Prostate gland (tissue), 2 donors: ENCODE results near the gene THUMPD1. TPM values are rescaled to one million over a fixed set of nuclear protein-coding genes. Genes with fewer than 3 reads are reported as not detected.

Experiments
- DNase-seq: peaks from one replicate; pipeline ENCODE4 v3.0.0-alpha.2; 2019; ENCODE audit warnings: low spot score
- H3K27ac ChIP-seq, 2 donors: fragments of 200-600 bp; sonication (generic); 2 replicates each; pipeline ENCODE4 v1.5.1; 2017 to 2019
- H3K27me3 ChIP-seq: fragments of 200-600 bp; sonication (generic); replicated peaks from 2 replicates; pipeline ENCODE4 v1.5.1; 2019; ENCODE audit not compliant: insufficient read depth
- H3K36me3 ChIP-seq, 2 donors: fragments of 200-600 bp; sonication (generic); 1 replicate in 1 of 2; 2 replicates in 1 of 2; pipeline versions ENCODE4 v1.5.1 to v1.8.1; 2017 to 2019
- H3K4me1 ChIP-seq: fragments of 200-600 bp; sonication (generic); replicated peaks from 2 replicates; pipeline ENCODE4 v1.5.1; 2019
- H3K4me3 ChIP-seq, 2 donors: fragments of 200-600 bp; sonication (generic); 2 replicates each; pipeline ENCODE4 v1.5.1; 2017 to 2019
- H3K9me3 ChIP-seq: fragments of 200-600 bp; sonication (generic); 2 replicates; pipeline ENCODE4 v1.5.1; 2017
- CTCF ChIP-seq, 4 experiments: fragments of 200-600 bp in 2 of 4; fragments of 450-650 bp in 2 of 4; sonication (generic) in 2 of 4; IDR thresholded peaks; 1 replicate in 3 of 4; 2 replicates in 1 of 4; pipeline ENCODE4 v1.5.1; 2016 to 2019; ENCODE audit warnings: antibody characterized with exemption in 4 of 4, mild to moderate bottlenecking in 2 of 4, moderate library complexity in 2 of 4
- POLR2A ChIP-seq: fragments of 450-650 bp; IDR thresholded peaks from one replicate; pipeline ENCODE4 v1.6.1; 2016; ENCODE audit warnings: antibody characterized with exemption, mild to moderate bottlenecking
- POLR2AphosphoS5 ChIP-seq: sonication (generic); formaldehyde crosslinking; IDR thresholded peaks from one replicate; pipeline ENCODE4 v1.6.1; 2017; ENCODE audit warnings: antibody characterized with exemption
- WGBS: methylation state at CpG from one replicate; pipeline ENCODE4 v1.1.5; 2018; 5-methylcytosine and 5-hydroxymethylcytosine counted together
- intact Hi-C: fragments of 100-400 bp; cut with DNase I; formaldehyde crosslinking; loops from one replicate; pipeline ENCODE4 v1.14.2; 2022
- total RNA-seq, 2 donors: library from RNA; depleted of rRNA; stranded (reverse); fragments of >200 nt; gene quantifications; one replicate each; pipeline ENCODE4 v1.1.0, GENCODE V29; 2016

The THUMPD1 gene
- total RNA-seq, 2 donors from 2014 or later = 107 to 167 TPM

- no peak overlapping the region for H3K4me3 ChIP-seq
- H3K36me3 ChIP-seq = no peaks in the 10 kb centered on the region
- H3K4me1 ChIP-seq = no peaks in the 10 kb centered on the region
- DNase-seq = peak; percentile 39
- H3K9me3 ChIP-seq = no peaks in the 10 kb centered on the region
- 81% methylated on average over 7 of the region's 7 CpGs for WGBS
- H3K27me3 ChIP-seq = no peaks in the 10 kb centered on the region
- no peak overlapping the region for H3K27ac ChIP-seq
- intact Hi-C loops = no loop called here
- TF ChIP-seq POLR2AphosphoS5 = no peak
- no peak for TF ChIP-seq POLR2A
- peak in 3 of 4 experiments; percentile 32 to 40 (median 36) for TF ChIP-seq CTCF (IDR thresholded peaks at IDR 0.05)
Observed at GRCh38 chr16:20774703-20775362, 33.2 kb upstream of the THUMPD1 start.

GRCh38 chr16:20773679-20774078, 32.1 kb upstream of the THUMPD1 start:
- H3K4me1 ChIP-seq = no peaks in the 10 kb centered on the region
- H3K36me3 ChIP-seq = no peaks in the 10 kb centered on the region
- TF ChIP-seq POLR2AphosphoS5 = no peak
- TF ChIP-seq POLR2A = no peak
- TF ChIP-seq CTCF (IDR thresholded peaks at IDR 0.05) = no peak
- H3K27ac ChIP-seq = no peak overlapping the region
- no peaks in the 10 kb centered on the region for H3K27me3 ChIP-seq
- DNase-seq = no peak
- intact Hi-C loops = no loop called here
- no peaks in the 10 kb centered on the region for H3K9me3 ChIP-seq
- 96% methylated on average over 3 of the region's 3 CpGs for WGBS
- no peak overlapping the region for H3K4me3 ChIP-seq

- H3K36me3 ChIP-seq = no peaks in the 10 kb centered on the region
- no peak for DNase-seq
- no peak for TF ChIP-seq POLR2AphosphoS5
- no peak for TF ChIP-seq CTCF (IDR thresholded peaks at IDR 0.05)
- TF ChIP-seq POLR2A = no peak
- H3K27ac ChIP-seq = no peak overlapping the region
- WGBS = 61% methylated on average over 1 of the region's 1 CpG
- H3K4me1 ChIP-seq = no peaks in the 10 kb centered on the region
- H3K4me3 ChIP-seq = no peak overlapping the region
- intact Hi-C loops = no loop called here
- H3K27me3 ChIP-seq = no peaks in the 10 kb centered on the region
- H3K9me3 ChIP-seq = no peaks in the 10 kb centered on the region
Observed at GRCh38 chr16:20768818-20769217, 27.2 kb upstream of the THUMPD1 start.

GRCh38 chr16:20768121-20768520, 26.5 kb upstream of the THUMPD1 start:
- no peak overlapping the region for H3K27ac ChIP-seq
- H3K4me3 ChIP-seq = no peak overlapping the region
- no peak for DNase-seq
- no peaks in the 10 kb centered on the region for H3K27me3 ChIP-seq
- H3K4me1 ChIP-seq = no peaks in the 10 kb centered on the region
- H3K36me3 ChIP-seq = no peaks in the 10 kb centered on the region
- no peaks in the 10 kb centered on the region for H3K9me3 ChIP-seq
- TF ChIP-seq POLR2AphosphoS5 = no peak
- TF ChIP-seq POLR2A = no peak
- no peak for TF ChIP-seq CTCF (IDR thresholded peaks at IDR 0.05)
- intact Hi-C loops = no loop called here
- WGBS = 94% methylated on average over 1 of the region's 1 CpG

GRCh38 chr16:20767577-20767976, 26.0 kb upstream of the THUMPD1 start:
- Histone ChIP-seq H3K4me3 (no peak overlapping the region), H3K9me3 (no peaks in the 10 kb centered on the region), H3K36me3 (no peaks in the 10 kb centered on the region), H3K27me3 (no peaks in the 10 kb centered on the region), H3K27ac (no peak overlapping the region), H3K4me1 (no peaks in the 10 kb centered on the region)
- DNase-seq = no peak
- intact Hi-C loops = no loop called here
- no peak for TF ChIP-seq CTCF (IDR thresholded peaks at IDR 0.05)
- no peak for TF ChIP-seq POLR2AphosphoS5
- no peak for TF ChIP-seq POLR2A
